GM03348 (cell line): ENCODE results near the gene SP2.

Source experiments
- DNase-seq: peaks from one replicate; pipeline ENCODE4 v3.0.0; 2012; ENCODE audit warnings: low spot score

Gene SP2

DNA sequence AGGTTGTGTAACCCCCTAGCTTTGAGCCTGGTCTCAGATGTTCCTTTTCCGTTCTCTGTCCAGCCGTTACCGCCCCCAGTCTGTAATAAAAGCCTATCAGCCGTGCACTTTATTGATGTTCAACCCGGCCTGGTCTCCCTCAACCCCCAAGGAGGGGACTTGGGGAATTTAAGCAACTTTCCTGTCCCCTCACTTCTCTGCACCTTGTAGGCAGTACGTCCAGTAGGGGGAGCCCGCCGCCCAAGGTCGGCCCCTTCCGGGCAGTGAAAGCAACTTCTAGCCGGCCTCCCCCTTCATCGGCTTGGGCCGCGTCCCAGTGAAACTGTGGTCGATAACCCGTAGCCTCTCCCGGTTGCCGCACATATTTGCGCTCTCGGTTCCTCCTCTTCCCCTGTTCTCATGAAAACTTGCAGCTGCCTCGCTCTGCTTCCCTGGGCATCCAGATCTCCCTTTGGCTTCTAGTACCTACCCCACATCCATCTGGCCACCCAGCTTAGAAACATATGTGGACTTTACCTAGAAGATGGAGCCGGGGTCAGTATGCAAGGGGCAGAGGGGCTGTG is 53.2 kb downstream of the SP2 start:
- DNase-seq = peak; percentile 92

DNA sequence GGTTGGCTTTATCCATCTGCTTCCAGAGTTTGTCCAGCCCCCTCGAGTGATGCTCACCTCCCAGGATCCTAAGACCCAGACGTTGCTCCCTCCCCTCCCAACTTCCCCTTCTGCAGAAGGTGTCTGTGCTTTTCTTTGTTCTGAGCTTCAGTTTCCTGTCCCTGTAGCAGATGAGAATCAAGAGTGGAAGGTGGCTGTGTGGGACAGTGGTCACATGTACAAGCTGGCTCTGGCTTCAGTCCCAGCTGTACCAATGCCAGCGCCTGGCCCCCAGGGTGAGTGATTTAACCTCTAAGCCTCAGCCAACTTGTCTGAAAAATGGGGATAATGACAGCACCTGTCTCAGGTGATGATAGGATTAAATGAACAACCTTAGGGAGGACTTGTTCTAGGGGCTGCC is 53.9 kb downstream of the SP2 start:
- DNase-seq = no peak

DNA sequence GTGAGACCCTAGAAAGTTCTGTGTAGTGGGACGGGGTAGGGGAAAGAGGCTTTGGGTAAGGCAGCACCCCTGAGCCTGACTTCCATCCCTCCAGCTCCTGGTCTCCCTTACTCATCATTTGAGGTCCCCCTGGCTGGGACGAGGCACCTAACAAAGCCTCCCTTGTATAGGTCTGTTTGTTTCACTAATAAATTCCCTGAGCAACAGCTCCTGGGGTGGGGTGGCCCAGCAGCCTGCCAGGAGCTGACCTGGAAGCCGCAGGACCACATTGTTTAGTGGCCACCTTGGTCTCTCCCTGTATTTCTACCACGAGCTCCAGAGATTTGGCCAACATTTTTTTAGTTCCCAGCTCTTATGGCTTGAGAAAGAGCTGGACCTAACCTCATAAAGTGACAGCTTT is 54.4 kb downstream of the SP2 start:
- DNase-seq = no peak

DNA sequence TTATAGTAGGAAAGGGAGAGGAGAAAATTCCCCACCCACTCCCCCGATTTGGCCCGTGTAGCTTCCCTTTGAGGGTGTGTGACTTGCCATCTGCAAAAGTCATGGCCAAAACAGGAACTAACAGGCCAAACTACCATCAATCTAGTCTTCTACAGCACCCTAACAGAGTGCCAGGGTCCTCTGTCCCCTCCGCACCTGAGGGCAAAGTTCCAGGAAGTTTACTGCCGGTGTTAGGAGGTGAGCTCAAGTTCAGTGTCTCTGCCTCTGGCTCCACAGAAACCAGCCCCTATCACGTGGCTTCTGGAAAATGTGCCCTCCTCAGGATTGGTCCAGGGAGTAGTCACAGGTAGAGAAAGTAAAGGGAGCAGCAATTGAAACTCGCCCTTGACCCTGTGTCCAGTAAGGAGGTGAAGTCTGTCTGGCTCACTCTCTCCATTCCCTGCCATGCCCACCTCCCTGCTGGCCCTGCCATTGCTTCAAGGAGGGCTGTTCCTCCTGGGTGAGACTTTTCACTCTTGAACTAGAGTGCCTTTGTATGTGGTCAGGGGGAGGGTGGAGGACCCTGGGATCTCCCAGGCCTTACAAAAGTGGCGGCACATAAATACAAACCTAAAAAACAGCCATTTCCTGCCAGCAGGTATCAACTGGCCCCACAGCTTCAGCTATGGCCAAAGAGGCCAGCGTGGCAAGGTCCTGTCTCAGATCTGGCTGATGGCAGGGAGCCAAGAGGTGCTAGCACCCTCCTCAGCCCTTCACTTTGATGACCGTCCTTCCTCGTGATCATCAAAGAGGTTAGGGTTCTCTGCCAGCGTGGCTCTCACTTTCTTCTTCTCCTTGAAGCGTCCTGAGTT is 56.4 kb downstream of the SP2 start:
- no peak for DNase-seq

DNA sequence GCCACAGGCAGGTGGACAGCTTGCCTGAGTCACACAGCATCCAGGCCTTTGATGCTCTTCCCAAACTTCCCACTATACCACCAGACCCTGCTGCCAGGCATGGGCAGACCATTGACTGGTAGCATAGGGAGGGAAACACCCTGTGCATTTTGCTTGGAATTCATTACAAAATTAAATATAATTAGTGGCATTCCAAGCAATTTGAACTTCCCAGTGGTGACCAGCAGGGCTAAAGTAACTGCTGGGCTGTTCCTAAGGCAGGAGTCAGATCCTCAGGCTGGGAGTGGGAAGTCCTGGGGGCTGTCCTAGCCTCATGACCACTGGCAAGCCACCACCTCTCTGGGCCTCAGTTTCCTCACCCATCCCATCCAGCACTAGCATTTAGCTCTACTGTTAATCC is 57.9 kb downstream of the SP2 start:
- no peak for DNase-seq

DNA sequence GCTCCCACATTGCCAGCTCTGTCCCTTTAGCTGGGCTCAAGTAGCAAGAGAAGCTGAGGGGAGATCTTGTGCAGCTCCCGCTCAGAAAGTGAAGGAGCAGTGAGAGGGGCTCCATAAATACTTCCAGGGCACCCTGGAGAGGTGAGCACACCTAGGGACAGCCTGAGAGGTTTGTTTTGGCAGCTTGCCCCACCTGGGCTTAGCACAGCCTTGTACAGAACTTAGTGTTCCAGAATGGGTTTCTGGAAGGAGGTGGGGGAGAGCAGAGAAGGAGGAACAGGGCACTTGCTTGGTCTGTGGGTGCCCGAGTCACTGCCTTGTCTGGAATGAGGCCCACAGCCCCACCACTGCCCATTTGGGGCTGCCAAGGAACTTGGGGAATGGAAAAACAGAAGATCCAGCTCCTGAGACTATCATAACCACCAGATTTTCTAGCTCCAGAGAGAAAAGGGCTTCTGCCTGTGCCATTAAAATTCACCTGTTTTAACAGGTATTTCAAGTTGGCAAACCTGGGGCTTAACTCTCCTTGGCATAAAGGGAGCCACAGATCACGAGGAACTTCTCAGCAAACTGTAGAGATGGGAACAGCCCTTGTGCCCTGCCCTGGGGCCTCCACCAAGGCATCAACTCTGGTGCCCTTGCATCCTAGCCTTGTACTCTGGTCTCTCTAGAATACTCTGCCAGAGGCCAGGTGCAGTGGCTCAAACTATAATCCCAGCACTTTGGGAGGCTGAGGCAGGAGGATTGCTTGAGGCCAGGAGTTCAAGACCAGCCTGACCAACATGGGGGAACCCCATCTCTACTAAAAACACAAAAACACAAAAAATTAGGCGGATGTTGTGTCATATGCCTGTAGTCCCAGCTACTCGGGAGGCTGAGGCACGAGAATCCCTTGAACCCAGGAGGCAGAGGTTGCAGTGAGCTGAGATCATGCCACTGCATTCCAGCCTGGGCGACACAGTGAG is 59.7 kb downstream of the SP2 start:
- no peak for DNase-seq

DNA sequence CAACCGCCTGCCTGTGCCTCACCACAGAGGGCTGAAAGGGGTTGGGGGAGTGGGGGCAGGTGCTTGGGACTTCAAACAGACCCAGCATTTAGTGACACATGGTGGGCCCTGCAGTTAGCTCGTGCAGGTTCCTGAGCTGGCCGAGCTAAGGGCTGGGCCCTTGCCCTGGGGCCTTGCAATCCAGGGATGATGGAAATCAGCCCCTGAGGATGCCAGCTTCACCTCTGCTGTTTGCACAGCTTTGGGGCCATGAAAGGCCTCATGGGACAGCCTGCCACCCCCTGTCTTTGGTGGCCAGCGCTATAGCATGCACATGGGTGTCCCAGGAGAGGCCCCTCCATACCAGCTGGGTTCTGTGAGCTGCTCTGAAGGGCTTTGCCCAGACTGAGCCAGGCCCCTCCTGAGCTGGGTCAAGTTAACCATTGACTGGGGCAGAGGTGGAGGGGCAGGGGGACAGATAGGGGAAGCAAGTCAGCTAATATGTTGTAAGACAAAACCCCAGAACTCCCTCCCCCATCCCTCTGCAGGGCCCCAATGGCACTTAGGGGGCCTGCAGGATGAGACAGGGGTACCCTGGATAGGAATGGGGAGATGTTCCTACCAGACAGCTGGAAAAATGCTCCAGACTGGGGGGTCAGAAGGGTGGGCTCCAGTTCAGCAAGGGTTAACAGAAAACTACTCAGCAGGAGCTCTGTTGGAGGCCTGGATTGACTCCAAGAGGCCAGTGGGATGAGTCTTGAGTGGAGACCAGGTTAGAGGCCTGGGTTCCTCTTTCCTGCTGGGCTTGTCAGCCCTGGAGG is 61.0 kb downstream of the SP2 start:
- no peak for DNase-seq

DNA sequence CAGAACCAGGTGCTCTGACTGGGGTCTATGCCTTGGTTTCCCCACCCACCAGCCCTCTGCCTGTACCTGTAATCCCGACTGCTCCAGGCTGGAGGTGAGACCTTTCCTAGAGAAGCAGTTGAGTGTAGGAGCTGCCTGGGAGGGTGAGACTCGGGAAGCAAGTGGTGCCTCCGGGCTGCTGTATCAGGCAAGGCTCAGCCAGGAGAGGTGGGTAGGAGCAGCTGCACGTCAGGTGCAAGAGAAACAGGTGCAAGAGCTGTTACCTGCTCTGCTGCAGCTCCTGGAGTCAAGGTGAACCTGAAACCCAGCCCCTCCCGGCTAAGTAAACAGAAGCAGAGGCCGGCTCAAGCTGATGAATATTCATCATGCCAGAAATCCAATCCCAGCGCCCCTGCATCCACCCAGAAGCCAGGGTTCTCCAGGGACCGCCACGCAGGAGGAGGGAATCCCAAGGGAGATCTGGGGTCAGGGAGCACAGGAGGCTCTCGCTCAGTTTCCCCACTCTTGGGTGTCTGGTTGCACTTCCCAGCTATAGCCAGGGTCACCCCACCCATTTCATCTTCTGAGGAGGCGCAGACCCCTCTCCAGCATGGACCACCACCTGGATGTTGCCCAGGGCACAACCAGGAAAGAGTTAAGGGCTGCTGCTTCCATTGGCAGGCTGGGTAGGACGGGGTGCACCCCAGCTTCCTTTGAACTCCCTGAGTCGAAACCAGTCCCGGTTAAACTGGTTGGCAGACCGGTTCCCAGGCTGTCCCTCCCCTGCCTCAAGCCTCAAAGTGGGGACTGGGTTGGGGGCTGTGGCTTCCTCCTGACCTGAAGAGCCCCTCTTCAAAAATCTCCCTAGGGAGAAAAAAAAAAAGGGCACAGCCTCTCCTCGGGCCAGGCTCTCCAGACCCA is 61.8 kb downstream of the SP2 start, which contains the start of gene PRR15L:
Gene PRR15L, minus strand, starts transcription at position 293 of the 900 bp plus-strand sequence. CDS start 4,649 bp downstream, outside the sequence.
- no peak for DNase-seq

DNA sequence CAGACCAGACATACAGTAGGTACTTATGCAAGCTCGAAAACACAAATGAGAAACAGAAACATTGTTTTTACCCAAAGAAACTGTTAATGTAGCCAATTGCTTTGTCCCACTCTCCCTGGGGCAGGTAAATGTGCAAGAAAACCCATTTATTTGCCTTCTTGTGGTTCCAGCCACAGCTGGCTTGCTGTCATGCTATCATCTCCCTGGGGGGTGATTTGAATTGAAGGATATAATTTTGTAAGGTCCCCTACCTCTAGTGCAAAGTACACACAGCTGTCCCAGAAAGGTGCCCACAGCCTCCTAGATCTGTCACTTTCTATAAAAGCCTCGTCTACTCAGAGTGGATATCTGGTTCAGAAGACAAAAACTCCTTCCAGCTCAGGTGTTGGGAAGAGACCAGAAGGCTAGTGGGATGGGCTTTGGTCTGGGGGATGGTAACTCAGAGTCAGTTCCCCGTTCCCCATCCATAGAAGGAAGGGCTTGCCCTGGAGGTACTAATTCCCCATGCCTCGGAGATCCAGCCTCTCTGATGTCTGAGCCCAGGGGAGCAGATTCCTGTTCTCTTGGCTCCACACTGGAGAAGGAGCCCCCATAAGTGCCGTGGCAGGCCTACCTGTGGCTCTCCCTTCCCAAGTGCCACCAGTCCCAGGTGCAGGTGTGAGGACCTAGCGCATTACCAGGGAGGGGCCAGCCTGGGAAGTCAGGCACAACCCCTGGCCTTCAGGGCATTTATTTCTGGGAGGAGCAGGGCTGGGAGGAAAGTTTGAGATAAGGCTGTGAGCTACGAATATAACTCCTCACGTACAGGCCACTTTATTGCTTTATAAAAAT is 64.0 kb downstream of the SP2 start:
- DNase-seq = no peak

DNA sequence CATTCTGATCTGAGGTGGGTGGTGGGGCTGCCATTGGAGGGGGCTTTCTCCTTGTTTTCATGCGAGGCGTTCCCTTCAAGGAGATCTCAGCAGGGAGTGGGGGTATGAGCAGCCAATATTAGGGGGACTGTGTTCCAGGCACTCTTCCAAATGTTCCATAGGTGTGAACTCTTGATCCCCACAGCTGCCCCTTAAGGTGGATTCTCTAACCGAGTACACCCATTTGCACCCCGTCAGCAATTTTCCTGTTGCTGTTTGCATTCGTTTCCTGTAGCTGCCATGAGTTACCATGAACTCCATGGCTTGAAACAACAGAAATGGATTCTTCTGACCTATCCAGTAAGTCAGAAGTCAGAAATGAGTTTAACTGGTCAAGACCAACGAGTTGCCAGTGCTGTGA is 65.4 kb downstream of the SP2 start:
- no peak for DNase-seq

DNA sequence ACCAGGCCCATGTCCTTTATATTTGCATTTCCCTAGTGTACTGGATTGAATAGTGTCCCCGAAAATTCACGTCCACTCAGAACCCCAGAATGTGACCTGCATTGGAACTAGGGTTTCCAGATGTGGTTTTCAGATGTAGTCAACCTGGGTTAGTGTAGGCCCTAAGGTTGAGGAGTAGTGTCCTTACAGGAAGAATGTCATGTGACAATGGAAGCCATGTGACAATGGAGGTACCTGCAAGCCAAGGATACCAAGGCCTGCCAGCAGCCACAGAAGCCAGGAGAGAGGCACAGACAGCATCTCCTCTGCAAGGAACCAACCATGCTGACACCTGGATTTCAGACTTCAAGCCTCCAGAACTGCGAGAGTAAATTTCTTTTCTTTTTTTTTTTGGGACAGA is 66.9 kb downstream of the SP2 start:
- no peak for DNase-seq

DNA sequence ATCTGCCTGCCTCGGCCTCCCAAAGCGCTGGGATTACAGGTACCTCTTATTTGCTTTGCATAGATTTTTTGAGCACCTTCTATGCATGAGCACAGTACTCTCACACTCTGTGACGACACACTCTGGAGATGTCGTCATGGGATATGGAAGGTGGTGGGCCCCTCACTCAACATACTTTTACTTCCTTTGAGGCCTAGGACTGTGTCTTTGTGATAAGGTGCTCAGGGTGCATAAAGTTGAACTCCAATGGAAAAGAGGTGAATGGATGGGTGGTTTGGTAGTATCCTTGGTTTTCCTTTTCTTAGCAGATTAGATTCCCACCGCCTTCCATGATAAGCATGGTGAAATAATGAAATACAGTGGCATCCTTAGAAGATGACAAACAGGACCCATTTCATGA is 68.8 kb downstream of the SP2 start:
- no peak for DNase-seq

DNA sequence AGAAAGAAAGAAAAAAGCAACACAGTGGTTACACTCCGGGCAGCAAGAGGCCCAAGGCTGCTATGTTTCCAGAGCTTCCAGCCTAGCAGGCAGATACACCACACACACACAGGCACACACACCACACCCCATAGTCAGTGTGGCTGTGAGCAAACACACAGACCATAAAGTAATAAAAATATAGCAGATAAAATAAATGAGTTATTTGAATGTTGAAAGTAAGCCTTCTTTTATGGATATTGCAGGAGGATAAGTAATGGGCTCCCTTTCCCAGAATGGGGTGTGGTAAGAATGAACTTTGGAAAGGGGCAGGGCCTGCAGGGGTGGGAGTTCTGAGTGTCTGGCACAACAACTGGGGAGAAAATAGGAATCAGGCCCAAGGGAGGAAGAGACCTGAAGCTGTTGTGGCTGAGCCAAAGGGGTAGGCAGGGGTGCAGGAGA is 70.1 kb downstream of the SP2 start:
- DNase-seq = peak; percentile 58

DNA sequence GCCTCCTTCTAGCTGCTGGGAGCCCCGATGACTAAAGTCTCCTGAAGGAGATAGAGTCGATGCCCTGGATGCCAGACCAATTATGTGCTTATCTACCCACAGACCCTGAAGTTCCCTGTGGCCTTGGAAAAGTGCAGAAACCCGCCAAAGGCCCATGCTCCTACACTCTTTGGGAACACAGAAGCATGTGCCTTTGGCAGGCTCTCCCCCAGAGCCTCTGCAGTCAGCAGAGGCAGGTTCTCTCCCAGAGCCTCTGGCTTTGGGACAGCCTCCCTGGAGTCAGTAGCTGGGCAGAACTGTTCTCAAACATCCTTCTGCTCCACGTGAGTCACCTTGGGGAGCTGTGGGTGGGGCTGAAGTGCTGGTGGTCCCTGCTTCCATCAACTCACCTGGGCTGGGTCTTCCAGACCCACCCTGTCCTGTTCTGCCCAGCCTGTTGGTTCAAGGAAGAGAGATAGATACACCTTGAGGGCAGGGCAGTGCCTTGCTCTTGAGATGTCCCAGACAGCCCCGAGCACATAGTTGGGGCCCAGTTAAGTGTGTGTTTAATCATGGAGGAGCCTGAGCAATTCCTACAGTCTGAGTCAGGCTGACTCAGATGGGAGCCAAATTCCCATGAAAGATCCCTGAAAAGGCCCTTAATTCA is 71.7 kb downstream of the SP2 start:
- DNase-seq = peak; percentile 73

DNA sequence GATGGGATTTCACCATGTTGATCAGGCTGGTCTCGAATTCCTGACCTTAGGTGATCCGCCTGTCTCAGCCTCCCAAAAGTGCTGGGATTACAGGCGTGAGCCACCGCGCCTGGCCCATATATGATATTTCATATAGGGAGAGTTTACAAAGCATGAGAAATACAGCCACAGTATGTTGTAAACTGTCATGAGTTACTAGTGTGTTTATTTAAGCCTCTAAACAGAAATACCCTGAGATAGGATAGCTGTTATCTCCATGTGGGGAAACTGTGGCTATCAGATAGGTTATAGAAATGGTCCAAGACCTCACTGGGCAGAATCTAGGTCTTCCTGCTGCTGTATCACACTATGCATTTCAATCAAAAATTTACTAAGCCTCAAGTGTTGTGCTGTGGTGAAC is 72.8 kb downstream of the SP2 start:
- no peak for DNase-seq

DNA sequence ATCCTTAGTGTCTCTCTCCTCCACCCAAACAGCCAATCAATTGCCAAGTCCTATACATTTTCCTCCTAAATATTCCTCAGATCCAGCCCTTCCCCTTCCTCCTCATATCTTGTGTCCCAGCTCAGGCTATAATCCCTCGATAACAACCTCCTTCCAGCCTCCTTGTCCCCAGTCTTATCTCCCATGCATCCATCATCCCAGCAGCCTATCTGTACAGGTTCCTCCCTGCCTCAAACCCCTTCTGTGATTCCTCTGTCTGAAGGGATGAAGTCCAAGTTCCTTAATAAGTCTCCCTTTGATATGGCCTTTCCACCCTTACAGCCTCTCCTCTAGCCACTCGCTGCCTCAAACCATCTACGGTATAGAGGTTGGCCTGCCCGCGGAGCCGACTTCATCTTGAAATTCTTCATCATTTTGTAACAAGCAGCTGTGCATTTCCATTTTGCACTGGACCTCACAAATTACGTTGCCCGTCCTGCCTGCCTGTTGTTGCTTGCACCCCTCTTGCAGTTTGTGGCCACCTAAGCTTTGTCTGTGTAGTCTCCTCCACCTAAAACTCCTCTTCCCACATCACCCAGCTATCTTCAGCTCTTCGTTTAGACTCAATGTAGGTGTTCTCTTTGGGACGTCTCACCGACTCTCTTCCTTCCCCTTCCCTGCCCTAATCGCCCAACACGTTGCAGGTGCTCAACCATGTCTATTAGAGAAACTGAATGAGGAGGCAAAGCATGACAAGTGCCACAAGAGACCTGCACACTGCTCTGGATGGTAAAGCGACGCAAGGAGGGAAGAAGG is 74.1 kb downstream of the SP2 start:
- DNase-seq = no peak

DNA sequence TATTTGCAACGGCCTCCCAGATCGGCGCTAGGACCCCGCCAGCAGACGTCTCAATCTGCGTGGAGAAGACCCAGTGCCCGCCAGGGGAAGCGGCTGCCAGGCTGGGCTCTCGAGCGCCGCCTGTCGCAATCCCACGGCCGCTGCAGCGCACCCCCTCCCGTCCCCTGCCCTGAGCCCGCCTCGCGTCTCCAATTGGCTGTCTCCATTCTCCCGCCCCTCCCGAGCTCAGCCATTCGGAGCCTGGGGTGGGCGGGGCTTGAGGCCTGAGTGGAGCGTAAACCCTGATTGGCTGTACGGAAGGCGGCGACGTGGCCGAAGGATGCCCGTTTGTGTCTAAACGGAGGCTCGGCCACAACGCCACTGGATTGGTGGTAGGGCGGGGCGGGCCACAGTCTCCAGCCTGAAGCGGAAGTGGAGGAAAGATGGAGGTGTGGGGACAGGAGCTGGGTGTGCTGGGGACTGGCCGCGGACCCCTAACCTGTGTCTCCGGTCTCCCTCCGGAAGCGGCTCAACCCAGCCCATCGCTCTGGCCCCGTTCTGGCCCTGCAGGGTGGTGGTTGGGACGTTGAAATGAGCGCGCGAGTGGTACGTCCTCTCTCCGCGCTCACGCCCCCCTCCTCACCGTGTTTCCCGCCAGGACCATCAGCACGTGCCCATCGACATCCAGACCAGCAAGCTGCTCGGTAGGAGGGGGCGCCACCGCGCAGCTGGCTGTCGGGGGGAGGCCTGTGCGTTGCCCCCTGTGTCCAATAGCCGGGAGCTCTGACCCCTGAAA is 74.9 kb downstream of the SP2 start, which contains the start of gene CDK5RAP3:
Gene CDK5RAP3, plus strand, starts transcription at position 389 of the 775 bp plus-strand sequence. Its CDS starts 34 bp downstream, at position 423.
- DNase-seq = peak; percentile 99
